LNCAP (cell line): ENCODE measurements around the gene GALNS.

Source experiments
- CTCF ChIP-seq: fragments of 450-650 bp; IDR thresholded peaks from 2 replicates; pipeline ENCODE4 v1.5.1; 2017; ENCODE audit warnings: mild to moderate bottlenecking

Gene GALNS

GRCh38 chr16:88807626-88808453 lies 48.9 kb downstream of the GALNS start:
- TF ChIP-seq CTCF, result no peak

- TF ChIP-seq CTCF, result no peak
These were observed 49.6 kb downstream of the GALNS start for GRCh38 chr16:88807142-88807625.

GRCh38 chr16:88806491-88807111 lies 50.1 kb downstream of the GALNS start:
- TF ChIP-seq CTCF, result no peak

- no peak for TF ChIP-seq CTCF
These were observed 50.8 kb downstream of the GALNS start for GRCh38 chr16:88805887-88806393.

- TF ChIP-seq CTCF, result no peak
These were observed 51.4 kb downstream of the GALNS start for GRCh38 chr16:88805340-88805715.

GRCh38 chr16:88804552-88805339 lies 52.0 kb downstream of the GALNS start:
- no peak for TF ChIP-seq CTCF

GRCh38 chr16:88804173-88804551 lies 52.6 kb downstream of the GALNS start:
- TF ChIP-seq CTCF, result no peak
